Kidney (tissue), 14 donors: Measurements from ENCODE around the gene NSD1. TPM values are rescaled to one million over a fixed set of nuclear protein-coding genes. Genes with fewer than 3 reads are reported as not detected.

Experiments used
- DNase-seq, 5 donors: peaks; one replicate each; pipeline ENCODE4 v3.0.0-alpha.2; 2013 to 2020
- FAIRE-seq: peaks from 2 replicates; lab custom pipeline; 2012; peaks lifted over from hg19 to GRCh38; lab: Jason Lieb, UNC
- H3K27ac ChIP-seq, 2 donors: one replicate each; pipeline ENCODE4 v1.7.0; 2013; ENCODE audit warnings: low read depth in 2 of 2, low read length in 2 of 2, inconsistent platforms in 1 of 2
- H3K27me3 ChIP-seq: one replicate; pipeline ENCODE4 v1.7.1; 2013; ENCODE audit warnings: low read length, inconsistent platforms; ENCODE audit not compliant: control insufficient read depth, insufficient read depth
- H3K36me3 ChIP-seq, 3 donors: one replicate each; pipeline versions ENCODE4 v1.7.0 to v1.7.1; 2013; ENCODE audit warnings: low read length in 3 of 3, control low read depth in 1 of 3, inconsistent platforms in 1 of 3; ENCODE audit not compliant: insufficient read depth in 3 of 3, control insufficient read depth in 2 of 3
- H3K4me1 ChIP-seq, 3 donors: one replicate each; pipeline versions ENCODE4 v1.7.0 to v1.7.1; 2013; ENCODE audit warnings: low read length in 3 of 3, inconsistent platforms in 1 of 3, low read depth in 1 of 3; ENCODE audit not compliant: control insufficient read depth in 2 of 3, insufficient read depth in 2 of 3
- H3K4me3 ChIP-seq, 3 donors: one replicate each; pipeline versions ENCODE4 v1.7.0 to v1.8.1; 2013; ENCODE audit warnings: low read length in 3 of 3, control low read depth in 1 of 3, inconsistent platforms in 1 of 3
- H3K9ac ChIP-seq, 3 donors: one replicate each; pipeline versions ENCODE4 v1.7.0 to v1.7.1; 2013; ENCODE audit warnings: low read length in 3 of 3, control low read depth in 1 of 3, inconsistent platforms in 1 of 3
- H3K9me3 ChIP-seq, 3 donors: one replicate each; pipeline versions ENCODE4 v1.7.0 to v1.7.1; 2013; ENCODE audit warnings: low read length in 3 of 3, control low read depth in 1 of 3, inconsistent platforms in 1 of 3; ENCODE audit not compliant: control insufficient read depth in 2 of 3, insufficient read depth in 1 of 3
- intact Hi-C: fragments of 100-400 bp; cut with DNase I; formaldehyde crosslinking; loops from one replicate; pipeline ENCODE4 v1.11.1; 2022
- polyA plus RNA-seq: library from polyadenylated mRNA; stranded (reverse); fragments of 350-450 nt; fragmentation: Illumina TruSeq; extraction: RNeasy Lipid Tissue Mini Kit (QIAGEN cat#74804); gene quantifications from one replicate; pipeline ENCODE4 v1.2.3, GENCODE V29; 2014; ENCODE audit warnings: low read depth, low replicate concordance; ENCODE audit not compliant: insufficient read depth
- total RNA-seq: library from RNA; stranded (reverse); fragmentation: NEBNext Ultra II Directional; extraction: Animal tissue kit (Norgen Biotek cat#: 25700); gene quantifications from one replicate; pipeline ENCODE4 v1.2.1, GENCODE V29; 2021
- TF ChIP-seq, protein P1 (sequence below): IDR thresholded peaks from 3 replicates; pipeline ENCODE4 v1.5.1; 2012; ENCODE audit warnings: mild to moderate bottlenecking, moderate library complexity, borderline replicate concordance; ENCODE audit not compliant: insufficient read depth; ENCODE audit errors: extremely low read depth
- donor health status: control.
- donor health status: control.
- donor health status: control.
- donor health status: control.
- donor health status: control.
- donor health status: DM: yes; HTN: yes; CAD: no.
- donor health status: Normal renal cell carcinoma (clear cell type).

Gene NSD1
- total and polyA plus RNA-seq, 2 donors from 2014 or later = 6.0 to 99.1 TPM

DNA sequence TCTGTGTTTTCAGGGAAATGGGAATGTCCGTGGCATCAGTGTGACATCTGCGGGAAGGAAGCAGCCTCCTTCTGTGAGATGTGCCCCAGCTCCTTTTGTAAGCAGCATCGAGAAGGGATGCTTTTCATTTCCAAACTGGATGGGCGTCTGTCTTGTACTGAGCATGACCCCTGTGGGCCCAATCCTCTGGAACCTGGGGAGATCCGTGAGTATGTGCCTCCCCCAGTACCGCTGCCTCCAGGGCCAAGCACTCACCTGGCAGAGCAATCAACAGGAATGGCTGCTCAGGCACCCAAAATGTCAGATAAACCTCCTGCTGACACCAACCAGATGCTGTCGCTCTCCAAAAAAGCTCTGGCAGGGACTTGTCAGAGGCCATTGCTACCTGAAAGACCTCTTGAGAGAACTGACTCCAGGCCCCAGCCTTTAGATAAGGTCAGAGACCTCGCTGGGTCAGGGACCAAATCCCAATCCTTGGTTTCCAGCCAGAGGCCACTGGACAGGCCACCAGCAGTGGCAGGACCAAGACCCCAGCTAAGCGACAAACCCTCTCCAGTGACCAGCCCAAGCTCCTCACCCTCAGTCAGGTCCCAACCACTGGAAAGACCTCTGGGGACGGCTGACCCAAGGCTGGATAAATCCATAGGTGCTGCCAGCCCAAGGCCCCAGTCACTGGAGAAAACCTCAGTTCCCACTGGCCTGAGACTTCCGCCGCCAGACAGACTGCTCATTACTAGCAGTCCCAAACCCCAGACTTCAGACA is 160.4 kb downstream of the NSD1 start:
- peaks cover 0 to 4% (median 0%) of the 10 kb centered on the region in 3 donors for H3K4me1 ChIP-seq
- H3K9ac ChIP-seq = no peak overlapping the region
- DNase-seq (no peak), FAIRE-seq (no peak)
- no peak overlapping the region for H3K4me3 ChIP-seq
- H3K27ac ChIP-seq = no peak overlapping the region
- peaks cover 16 to 56% (median 39%) of the 10 kb centered on the region in 3 donors for H3K36me3 ChIP-seq
- no peaks in the 10 kb centered on the region for H3K27me3 ChIP-seq
- TF ChIP-seq, protein P1, sequence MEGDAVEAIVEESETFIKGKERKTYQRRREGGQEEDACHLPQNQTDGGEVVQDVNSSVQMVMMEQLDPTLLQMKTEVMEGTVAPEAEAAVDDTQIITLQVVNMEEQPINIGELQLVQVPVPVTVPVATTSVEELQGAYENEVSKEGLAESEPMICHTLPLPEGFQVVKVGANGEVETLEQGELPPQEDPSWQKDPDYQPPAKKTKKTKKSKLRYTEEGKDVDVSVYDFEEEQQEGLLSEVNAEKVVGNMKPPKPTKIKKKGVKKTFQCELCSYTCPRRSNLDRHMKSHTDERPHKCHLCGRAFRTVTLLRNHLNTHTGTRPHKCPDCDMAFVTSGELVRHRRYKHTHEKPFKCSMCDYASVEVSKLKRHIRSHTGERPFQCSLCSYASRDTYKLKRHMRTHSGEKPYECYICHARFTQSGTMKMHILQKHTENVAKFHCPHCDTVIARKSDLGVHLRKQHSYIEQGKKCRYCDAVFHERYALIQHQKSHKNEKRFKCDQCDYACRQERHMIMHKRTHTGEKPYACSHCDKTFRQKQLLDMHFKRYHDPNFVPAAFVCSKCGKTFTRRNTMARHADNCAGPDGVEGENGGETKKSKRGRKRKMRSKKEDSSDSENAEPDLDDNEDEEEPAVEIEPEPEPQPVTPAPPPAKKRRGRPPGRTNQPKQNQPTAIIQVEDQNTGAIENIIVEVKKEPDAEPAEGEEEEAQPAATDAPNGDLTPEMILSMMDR = no peak
- H3K9me3 ChIP-seq = no peaks in the 10 kb centered on the region
- intact Hi-C loops = no loop called here

DNA sequence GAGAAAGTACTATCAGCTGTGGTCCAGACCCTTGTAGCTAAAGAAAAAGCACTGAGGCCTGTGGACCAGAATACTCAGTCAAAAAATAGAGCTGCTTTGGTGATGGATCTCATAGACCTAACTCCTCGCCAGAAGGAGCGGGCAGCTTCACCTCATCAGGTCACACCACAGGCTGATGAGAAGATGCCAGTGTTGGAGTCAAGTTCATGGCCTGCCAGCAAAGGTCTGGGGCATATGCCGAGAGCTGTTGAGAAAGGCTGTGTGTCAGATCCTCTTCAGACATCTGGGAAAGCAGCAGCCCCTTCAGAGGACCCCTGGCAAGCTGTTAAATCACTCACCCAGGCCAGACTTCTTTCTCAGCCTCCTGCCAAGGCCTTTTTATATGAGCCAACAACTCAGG is 161.1 kb downstream of the NSD1 start:
- no peak for DNase-seq
- peaks cover 16 to 56% (median 37%) of the 10 kb centered on the region in 3 donors for H3K36me3 ChIP-seq
- H3K27me3 ChIP-seq = no peaks in the 10 kb centered on the region
- intact Hi-C loops = no loop called here
- FAIRE-seq = no peak
- peaks cover 0 to 4% (median 0%) of the 10 kb centered on the region in 3 donors for H3K4me1 ChIP-seq
- TF ChIP-seq, protein P1 = no peak
- no peaks in the 10 kb centered on the region for H3K9me3 ChIP-seq
- H3K27ac ChIP-seq = no peak overlapping the region
- no peak overlapping the region for H3K4me3 ChIP-seq
- H3K9ac ChIP-seq = no peak overlapping the region

DNA sequence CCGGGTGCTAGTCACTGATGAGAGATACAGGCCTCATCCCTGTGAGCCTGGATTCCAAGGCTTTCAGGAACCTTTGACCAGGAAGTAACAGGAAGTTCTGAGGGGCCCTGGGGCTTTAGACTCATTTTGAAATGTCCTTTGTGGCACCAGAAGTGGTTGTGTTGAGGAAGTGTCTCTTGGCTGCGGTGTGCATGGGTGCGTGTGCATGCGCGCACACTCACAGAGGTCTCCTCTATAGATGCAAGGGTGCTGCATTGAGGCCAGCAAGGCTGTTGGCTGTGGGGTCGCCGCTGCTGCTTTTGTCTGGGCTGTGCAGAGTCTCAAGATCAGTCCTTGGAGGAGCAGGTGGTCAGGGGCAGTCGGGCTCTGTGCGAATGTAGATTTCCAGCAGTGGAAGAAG is 162.4 kb downstream of the NSD1 start:
- Histone ChIP-seq H3K27ac (no peak overlapping the region), H3K9me3 (no peaks in the 10 kb centered on the region), H3K9ac (no peak overlapping the region), H3K36me3 (peaks cover 13 to 56% (median 33%) of the 10 kb centered on the region in 3 donors), H3K4me3 (no peak overlapping the region), H3K4me1 (peaks cover 0 to 8% (median 2%) of the 10 kb centered on the region in 3 donors), H3K27me3 (no peaks in the 10 kb centered on the region)
- FAIRE-seq (no peak), DNase-seq (peak in 1 of 5 donors; percentile 67)
- intact Hi-C loops = no loop called here
- TF ChIP-seq, protein P1 = no peak
